Activated naive CD8-positive, alpha-beta T cell treated with anti-CD3 and anti-CD28 coated beads for 36 hours (primary cell): Measurements from ENCODE around the gene INTS3. TPM values are rescaled to one million over a fixed set of nuclear protein-coding genes. Genes with fewer than 3 reads are reported as not detected.

ENCODE experiments used
- DNase-seq: peaks from one replicate; pipeline ENCODE4 v3.0.0; 2021
- H3K27ac Mint-ChIP-seq: one replicate; pipeline ENCODE4 v1.8.0; 2022; ENCODE audit warnings: mild to moderate bottlenecking, moderate library complexity, mixed read lengths
- H3K27me3 Mint-ChIP-seq: one replicate; pipeline ENCODE4 v1.8.0; 2022; ENCODE audit warnings: mild to moderate bottlenecking, mixed read lengths
- H3K36me3 Mint-ChIP-seq: one replicate; pipeline ENCODE4 v1.8.0; 2021; ENCODE audit warnings: mild to moderate bottlenecking, mixed read lengths
- H3K4me1 Mint-ChIP-seq: one replicate; pipeline ENCODE4 v1.8.0; 2021; ENCODE audit warnings: mixed read lengths
- H3K4me3 Mint-ChIP-seq: one replicate; pipeline ENCODE4 v1.8.0; 2022; ENCODE audit warnings: mild to moderate bottlenecking, moderate library complexity, mixed read lengths
- H3K9me3 Mint-ChIP-seq: one replicate; pipeline ENCODE4 v1.8.0; 2022; ENCODE audit warnings: mixed read lengths
- total RNA-seq, 2 experiments: library from RNA; stranded (reverse); gene quantifications; one replicate each; pipeline ENCODE4 v1.2.3, GENCODE V29; 2021

Gene INTS3
- total RNA-seq, 2 experiments from 2014 or later = 47.9 to 48.0 TPM

GRCh38 chr1:153801028-153801625 lies 73.3 kb downstream of the INTS3 start:
- no peak for DNase-seq
- Mint-ChIP-seq H3K4me1 (peaks cover 36% of the 10 kb centered on the region), H3K27ac (peak overlapping the region; percentile 17), H3K4me3 (no peak overlapping the region), H3K36me3 (peaks cover 12% of the 10 kb centered on the region), H3K9me3 (no peaks in the 10 kb centered on the region), H3K27me3 (no peaks in the 10 kb centered on the region)

GRCh38 chr1:153801786-153802697 lies 74.2 kb downstream of the INTS3 start:
- no peak for DNase-seq
- no peak overlapping the region for H3K4me3 Mint-ChIP-seq
- peaks cover 16% of the 10 kb centered on the region for H3K36me3 Mint-ChIP-seq
- H3K27ac Mint-ChIP-seq = peak overlapping the region; percentile 17
- no peaks in the 10 kb centered on the region for H3K9me3 Mint-ChIP-seq
- peaks cover 36% of the 10 kb centered on the region for H3K4me1 Mint-ChIP-seq
- H3K27me3 Mint-ChIP-seq = no peaks in the 10 kb centered on the region

GRCh38 chr1:153803470-153804056 lies 75.7 kb downstream of the INTS3 start:
- H3K4me3 Mint-ChIP-seq = no peak overlapping the region
- no peaks in the 10 kb centered on the region for H3K27me3 Mint-ChIP-seq
- H3K4me1 Mint-ChIP-seq = peaks cover 33% of the 10 kb centered on the region
- peak overlapping the region; percentile 32 for H3K27ac Mint-ChIP-seq
- H3K9me3 Mint-ChIP-seq = no peaks in the 10 kb centered on the region
- DNase-seq = no peak
- H3K36me3 Mint-ChIP-seq = peaks cover 16% of the 10 kb centered on the region

- no peak for DNase-seq
- H3K27me3 Mint-ChIP-seq = no peaks in the 10 kb centered on the region
- H3K27ac Mint-ChIP-seq = peak overlapping the region; percentile 86
- H3K4me1 Mint-ChIP-seq = peaks cover 33% of the 10 kb centered on the region
- no peaks in the 10 kb centered on the region for H3K9me3 Mint-ChIP-seq
- H3K4me3 Mint-ChIP-seq = no peak overlapping the region
- peaks cover 16% of the 10 kb centered on the region for H3K36me3 Mint-ChIP-seq
These were observed 76.3 kb downstream of the INTS3 start for GRCh38 chr1:153804112-153804511.

- Mint-ChIP-seq H3K27ac (peak overlapping the region; percentile 89), H3K4me3 (peak overlapping the region; percentile 45), H3K36me3 (peaks cover 20% of the 10 kb centered on the region), H3K27me3 (no peaks in the 10 kb centered on the region), H3K9me3 (no peaks in the 10 kb centered on the region), H3K4me1 (peaks cover 33% of the 10 kb centered on the region)
- DNase-seq = peak; percentile 81
These were observed 77.3 kb downstream of the INTS3 start for GRCh38 chr1:153805042-153805745.

GRCh38 chr1:153805886-153806719 lies 78.3 kb downstream of the INTS3 start:
- no peaks in the 10 kb centered on the region for H3K27me3 Mint-ChIP-seq
- peaks cover 20% of the 10 kb centered on the region for H3K36me3 Mint-ChIP-seq
- peak; percentile 32 for DNase-seq
- H3K27ac Mint-ChIP-seq = peak overlapping the region; percentile 89
- peaks cover 33% of the 10 kb centered on the region for H3K4me1 Mint-ChIP-seq
- H3K4me3 Mint-ChIP-seq = peak overlapping the region; percentile 45
- H3K9me3 Mint-ChIP-seq = no peaks in the 10 kb centered on the region

GRCh38 chr1:153816283-153816889 lies 88.5 kb downstream of the INTS3 start:
- peaks cover 28% of the 10 kb centered on the region for H3K36me3 Mint-ChIP-seq
- H3K27ac Mint-ChIP-seq = no peak overlapping the region
- no peaks in the 10 kb centered on the region for H3K27me3 Mint-ChIP-seq
- H3K4me3 Mint-ChIP-seq = no peak overlapping the region
- H3K9me3 Mint-ChIP-seq = no peaks in the 10 kb centered on the region
- H3K4me1 Mint-ChIP-seq = no peaks in the 10 kb centered on the region
- DNase-seq = no peak

- Mint-ChIP-seq H3K4me1 (no peaks in the 10 kb centered on the region), H3K27me3 (no peaks in the 10 kb centered on the region), H3K9me3 (no peaks in the 10 kb centered on the region), H3K36me3 (peaks cover 25% of the 10 kb centered on the region), H3K4me3 (no peak overlapping the region), H3K27ac (no peak overlapping the region)
- no peak for DNase-seq
These were observed 91.0 kb downstream of the INTS3 start for GRCh38 chr1:153818876-153819275.

Other genes with a start within 250 kb of the INTS3 start
- gene S100A6, start 192.1 kb upstream of the INTS3 start, total RNA-seq = 100 to 1,000 TPM; 144 to 155 TPM
- 1 to 10 TPM; 1.2 to 1.6 TPM for gene S100A5, start 187.1 kb upstream of the INTS3 start, total RNA-seq
- gene S100A4, start 182.2 kb upstream of the INTS3 start, total RNA-seq = 10 to 100 TPM; 44.7 to 44.9 TPM
- gene S100A3, start 178.8 kb upstream of the INTS3 start, total RNA-seq = not detected
- gene S100A2, start 162.2 kb upstream of the INTS3 start, total RNA-seq = under 1 TPM in 1 of 2 experiments, not detected in 1; 0.60 TPM
- gene S100A16, start 114.9 kb upstream of the INTS3 start, total RNA-seq = not detected
- not detected for gene S100A14, start 111.7 kb upstream of the INTS3 start, total RNA-seq
- gene S100A13, start 100.5 kb upstream of the INTS3 start, total RNA-seq = 1 to 10 TPM; 5.7 to 5.9 TPM
- gene S100A1, start 99.6 kb upstream of the INTS3 start, total RNA-seq = not detected
- gene CHTOP, start 94.0 kb upstream of the INTS3 start, total RNA-seq = 10 to 100 TPM; 94.3 to 98.1 TPM
- gene SNAPIN, start 69.3 kb upstream of the INTS3 start, total RNA-seq = 10 to 100 TPM; 32.9 to 34.7 TPM
- 100 to 1,000 TPM; 419 to 431 TPM for gene ILF2, start 57.1 kb upstream of the INTS3 start, total RNA-seq
- gene NPR1, start 49.4 kb upstream of the INTS3 start, total RNA-seq = under 1 TPM in 1 of 2 experiments, not detected in 1; 0.06 TPM
- 1 to 10 TPM; 6.4 to 6.9 TPM for gene SLC27A3, start 47.4 kb downstream of the INTS3 start, total RNA-seq
- gene GATAD2B, start 194.9 kb downstream of the INTS3 start, total RNA-seq = 10 to 100 TPM; 49.4 to 53.1 TPM
- 10 to 100 TPM; 90.2 to 91.4 TPM for gene DENND4B, start 218.7 kb downstream of the INTS3 start, total RNA-seq
- gene CRTC2, start 230.6 kb downstream of the INTS3 start, total RNA-seq = 10 to 100 TPM; 56.4 to 67.0 TPM
- 10 to 100 TPM; 60.6 to 63.1 TPM for gene SLC39A1, start 235.5 kb downstream of the INTS3 start, total RNA-seq
- gene CREB3L4, start 239.9 kb downstream of the INTS3 start, total RNA-seq = 1 to 10 TPM; 6.8 to 7.3 TPM
- gene JTB, start 249.6 kb downstream of the INTS3 start, total RNA-seq = 100 to 1,000 TPM; 204 to 214 TPM